Breast epithelium (tissue), 4 donors: ENCODE data around the gene TMEM164. TPM values are rescaled to one million over a fixed set of nuclear protein-coding genes. Genes with fewer than 3 reads are reported as not detected.

Experiments used
- DNase-seq, 2 donors: peaks; one replicate each; pipeline ENCODE4 v3.0.0-alpha.2; 2019; ENCODE audit warnings: low spot score in 2 of 2
- H3K27ac ChIP-seq, 2 donors: fragments of 200-600 bp; sonication (generic) in 1 of 2; one replicate each; pipeline ENCODE4 v1.5.1; 2016 to 2019; ENCODE audit warnings: mild to moderate bottlenecking in 1 of 2
- H3K27me3 ChIP-seq, 2 donors: fragments of 200-600 bp; sonication (generic) in 1 of 2; one replicate each; pipeline versions ENCODE4 v1.5.1 to v1.6.0; 2017 to 2019; ENCODE audit warnings: control low read depth in 1 of 2, mild to moderate bottlenecking in 1 of 2
- H3K36me3 ChIP-seq: fragments of 200-600 bp; one replicate; pipeline ENCODE4 v1.5.1; 2019
- H3K4me1 ChIP-seq, 2 donors: fragments of 200-600 bp; sonication (generic); one replicate each; pipeline ENCODE4 v1.5.1; 2016 to 2019; ENCODE audit warnings: control low read depth in 1 of 2
- H3K4me3 ChIP-seq, 3 donors: fragments of 200-600 bp; sonication (generic); 1 replicate in 2 of 3; 2 replicates in 1 of 3; pipeline ENCODE4 v1.5.1; 2016 to 2019; ENCODE audit warnings: mild to moderate bottlenecking in 3 of 3, moderate library complexity in 2 of 3
- H3K9me3 ChIP-seq, 2 donors: fragments of 200-600 bp; sonication (generic) in 1 of 2; one replicate each; pipeline ENCODE4 v1.5.1; 2016 to 2019; ENCODE audit warnings: control low read depth in 1 of 2
- CTCF ChIP-seq, 3 donors: fragments of 450-650 bp; IDR thresholded peaks; one replicate each; pipeline ENCODE4 v1.5.1; 2016 to 2017; ENCODE audit warnings: antibody characterized with exemption in 3 of 3, mild to moderate bottlenecking in 3 of 3, moderate library complexity in 3 of 3
- POLR2A ChIP-seq: fragments of 450-650 bp; IDR thresholded peaks from one replicate; pipeline ENCODE4 v1.6.1; 2016; ENCODE audit warnings: antibody characterized with exemption, mild to moderate bottlenecking, moderate library complexity
- POLR2AphosphoS5 ChIP-seq, 3 donors: sonication (generic); formaldehyde crosslinking; IDR thresholded peaks; one replicate each; pipeline ENCODE4 v1.6.1; 2017; ENCODE audit warnings: antibody characterized with exemption in 3 of 3
- intact Hi-C: fragments of 100-400 bp; cut with DNase I; formaldehyde crosslinking; loops from one replicate; pipeline ENCODE4 v1.15.1; 2023; ENCODE audit warnings: low total_unique reads
- total RNA-seq, 3 donors: library from RNA; depleted of rRNA; stranded (reverse); fragments of >200 nt; gene quantifications; one replicate each; pipeline ENCODE4 v1.1.0, GENCODE V29; 2016

The TMEM164 gene
- total RNA-seq, 3 donors from 2014 or later, result 35.7 to 58.7 (median 56.5) TPM

DNA sequence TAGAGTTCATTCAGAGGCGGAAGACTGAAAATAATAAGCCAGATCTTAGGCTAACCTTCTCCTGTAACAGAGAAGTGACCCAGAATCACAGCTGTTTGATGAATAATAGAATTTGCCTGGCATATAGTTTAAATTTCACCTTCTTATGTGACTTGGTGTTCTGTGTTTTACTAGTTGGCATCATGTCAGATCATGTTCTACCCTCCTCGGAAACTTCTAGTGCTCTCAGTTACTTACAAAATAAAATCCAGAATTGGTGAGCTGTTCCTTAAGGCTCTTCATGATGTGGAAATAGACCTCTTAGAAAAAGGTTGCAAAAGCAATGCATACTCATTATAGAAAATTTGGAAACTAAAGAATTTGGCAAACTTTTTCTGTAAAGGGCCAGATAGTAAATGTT, 31.1 kb downstream of the TMEM164 start:
- intact Hi-C loops, result no loop called here

DNA sequence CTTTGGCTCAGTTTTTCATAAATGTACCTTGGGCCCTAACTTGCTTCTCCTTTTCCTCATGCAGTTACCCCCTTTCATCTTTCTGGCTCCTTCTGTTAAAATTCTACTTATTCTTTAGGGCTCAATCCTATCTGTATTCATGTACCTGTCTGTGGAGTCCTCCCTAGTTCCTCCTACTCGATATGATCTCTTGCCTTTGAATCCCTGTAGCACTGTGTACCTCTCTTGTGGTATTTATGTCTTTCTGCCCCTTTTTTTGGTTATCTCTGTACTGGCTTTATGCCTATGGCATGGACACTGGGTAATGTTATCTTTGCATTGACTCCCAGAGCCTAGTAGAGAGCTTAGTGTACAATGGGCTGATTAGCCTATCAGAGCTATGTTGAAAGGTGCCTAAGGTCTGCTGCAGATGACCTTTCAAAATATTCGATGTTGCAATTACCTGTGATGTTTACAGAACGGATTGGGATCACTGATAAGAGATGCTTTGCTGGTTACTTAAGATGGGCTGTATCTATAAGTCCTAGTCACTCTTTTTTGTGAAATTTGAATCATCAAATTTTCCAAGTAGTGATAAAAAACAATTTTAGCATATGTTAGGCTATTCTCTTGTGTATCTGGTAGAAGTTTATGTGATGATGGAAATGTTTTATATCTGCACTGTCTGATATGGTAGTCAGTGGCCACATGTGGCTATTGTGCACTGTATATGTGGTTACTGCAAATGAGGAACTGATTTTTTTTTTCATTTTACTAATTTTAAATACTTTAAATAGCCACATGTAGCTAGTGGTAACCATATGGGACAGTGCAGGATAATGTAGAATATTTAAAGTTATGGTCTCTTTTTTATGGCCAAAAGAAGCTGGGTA, 33.5 kb downstream of the TMEM164 start:
- Histone ChIP-seq H3K4me3 (no peak overlapping the region), H3K27me3 (peaks cover 0 to 50% of the 10 kb centered on the region in 2 donors), H3K36me3 (no peaks in the 10 kb centered on the region), H3K4me1 (no peaks in the 10 kb centered on the region), H3K27ac (no peak overlapping the region), H3K9me3 (no peaks in the 10 kb centered on the region)
- TF ChIP-seq POLR2A, result no peak
- no peak for TF ChIP-seq CTCF (IDR thresholded peaks at IDR 0.05)
- no peak for TF ChIP-seq POLR2AphosphoS5 (IDR thresholded peaks at IDR 0.05)
- no peak for DNase-seq
- intact Hi-C loops, result no loop called here

More for the DNA sequence above, 31.1 kb downstream of the TMEM164 start:
- no peak for TF ChIP-seq POLR2AphosphoS5 (IDR thresholded peaks at IDR 0.05)
- TF ChIP-seq CTCF (IDR thresholded peaks at IDR 0.05), result no peak
- TF ChIP-seq POLR2A, result no peak
- H3K27me3 ChIP-seq, result peaks cover 0 to 41% of the 10 kb centered on the region in 2 donors
- no peaks in the 10 kb centered on the region for H3K9me3 ChIP-seq
- DNase-seq, result no peak
- H3K4me1 ChIP-seq, result no peaks in the 10 kb centered on the region
- H3K4me3 ChIP-seq, result no peak overlapping the region
- H3K36me3 ChIP-seq, result no peaks in the 10 kb centered on the region
- no peak overlapping the region for H3K27ac ChIP-seq

GRCh38 chrX:110037178-110037577, 34.3 kb downstream of the TMEM164 start:
- H3K4me3 ChIP-seq, result no peak overlapping the region
- TF ChIP-seq POLR2A, result no peak
- TF ChIP-seq CTCF (IDR thresholded peaks at IDR 0.05), result no peak
- no peak for TF ChIP-seq POLR2AphosphoS5 (IDR thresholded peaks at IDR 0.05)
- no peaks in the 10 kb centered on the region for H3K36me3 ChIP-seq
- intact Hi-C loops, result no loop called here
- no peak overlapping the region for H3K27ac ChIP-seq
- DNase-seq, result no peak
- H3K9me3 ChIP-seq, result no peaks in the 10 kb centered on the region
- no peaks in the 10 kb centered on the region for H3K4me1 ChIP-seq
- H3K27me3 ChIP-seq, result peaks cover 0 to 50% of the 10 kb centered on the region in 2 donors

GRCh38 chrX:110038900-110039299, 36.0 kb downstream of the TMEM164 start:
- no peaks in the 10 kb centered on the region for H3K9me3 ChIP-seq
- H3K4me1 ChIP-seq, result no peaks in the 10 kb centered on the region
- no peak overlapping the region for H3K4me3 ChIP-seq
- no peaks in the 10 kb centered on the region for H3K36me3 ChIP-seq
- no peak overlapping the region for H3K27ac ChIP-seq
- no peak for DNase-seq
- intact Hi-C loops, result no loop called here
- H3K27me3 ChIP-seq, result peaks cover 0 to 38% of the 10 kb centered on the region in 2 donors
- TF ChIP-seq POLR2A (no peak), POLR2AphosphoS5 (IDR thresholded peaks at IDR 0.05) (no peak), CTCF (IDR thresholded peaks at IDR 0.05) (no peak)

GRCh38 chrX:110041980-110042379, 39.1 kb downstream of the TMEM164 start:
- peaks cover 0 to 41% of the 10 kb centered on the region in 2 donors for H3K27me3 ChIP-seq

More at GRCh38 chrX:110041980-110042379, 39.1 kb downstream of the TMEM164 start:
- intact Hi-C loops, result no loop called here
- H3K36me3 ChIP-seq, result no peaks in the 10 kb centered on the region
- no peaks in the 10 kb centered on the region for H3K4me1 ChIP-seq
- H3K9me3 ChIP-seq, result no peaks in the 10 kb centered on the region
- no peak for DNase-seq
- H3K27ac ChIP-seq, result no peak overlapping the region
- TF ChIP-seq CTCF (IDR thresholded peaks at IDR 0.05), result no peak
- TF ChIP-seq POLR2AphosphoS5 (IDR thresholded peaks at IDR 0.05), result no peak
- no peak for TF ChIP-seq POLR2A
- H3K4me3 ChIP-seq, result no peak overlapping the region
